ENCODE results near the gene CSNK2A1. TPM values are rescaled to one million over a fixed set of nuclear protein-coding genes. Genes with fewer than 3 reads are reported as not detected.

CSNK2A1 gene
- total RNA-seq, 6 experiments from 2014 or later = 30.4 to 62.6 (median 37.1) TPM

- H3K27me3 ChIP-seq = no peaks in the 10 kb centered on the region
- no peak for DNase-seq
- intact Hi-C loops (cut with DNase I) = no loop called here
- TF ChIP-seq, protein P1, sequence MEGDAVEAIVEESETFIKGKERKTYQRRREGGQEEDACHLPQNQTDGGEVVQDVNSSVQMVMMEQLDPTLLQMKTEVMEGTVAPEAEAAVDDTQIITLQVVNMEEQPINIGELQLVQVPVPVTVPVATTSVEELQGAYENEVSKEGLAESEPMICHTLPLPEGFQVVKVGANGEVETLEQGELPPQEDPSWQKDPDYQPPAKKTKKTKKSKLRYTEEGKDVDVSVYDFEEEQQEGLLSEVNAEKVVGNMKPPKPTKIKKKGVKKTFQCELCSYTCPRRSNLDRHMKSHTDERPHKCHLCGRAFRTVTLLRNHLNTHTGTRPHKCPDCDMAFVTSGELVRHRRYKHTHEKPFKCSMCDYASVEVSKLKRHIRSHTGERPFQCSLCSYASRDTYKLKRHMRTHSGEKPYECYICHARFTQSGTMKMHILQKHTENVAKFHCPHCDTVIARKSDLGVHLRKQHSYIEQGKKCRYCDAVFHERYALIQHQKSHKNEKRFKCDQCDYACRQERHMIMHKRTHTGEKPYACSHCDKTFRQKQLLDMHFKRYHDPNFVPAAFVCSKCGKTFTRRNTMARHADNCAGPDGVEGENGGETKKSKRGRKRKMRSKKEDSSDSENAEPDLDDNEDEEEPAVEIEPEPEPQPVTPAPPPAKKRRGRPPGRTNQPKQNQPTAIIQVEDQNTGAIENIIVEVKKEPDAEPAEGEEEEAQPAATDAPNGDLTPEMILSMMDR (IDR thresholded peaks at IDR 0.05) = no peak
- TF ChIP-seq POLR2A (IDR thresholded peaks at IDR 0.05) = no peak
- no peak overlapping the region for H3K4me3 ChIP-seq
- no peak for ATAC-seq
- H3K9me3 ChIP-seq = no peaks in the 10 kb centered on the region
- no peaks in the 10 kb centered on the region for H3K36me3 ChIP-seq
- WGBS (ENCODE audit: insufficient coverage, low coverage, low lambda C conversion rate, missing lambda C conversion rate) = 41% methylated on average over 7 of the region's 7 CpGs
- H3K27ac ChIP-seq = no peak overlapping the region
- peaks cover 0 to 40% (median 10%) of the 10 kb centered on the region in 4 donors for H3K4me1 ChIP-seq
Observed at GRCh38 chr20:536426-537010, 7.1 kb downstream of the CSNK2A1 start.

GRCh38 chr20:535958-536357 is 7.6 kb downstream of the CSNK2A1 start:
- Histone ChIP-seq H3K4me1 (peaks cover 0 to 45% (median 10%) of the 10 kb centered on the region in 4 donors), H3K4me3 (no peak overlapping the region), H3K36me3 (no peaks in the 10 kb centered on the region), H3K27ac (no peak overlapping the region), H3K27me3 (no peaks in the 10 kb centered on the region), H3K9me3 (no peaks in the 10 kb centered on the region)
- WGBS (ENCODE audit: insufficient coverage, low coverage, low lambda C conversion rate, missing lambda C conversion rate) = 26% methylated on average over 3 of the region's 3 CpGs
- intact Hi-C loops (cut with DNase I) = no loop called here
- TF ChIP-seq, protein P1 (IDR thresholded peaks at IDR 0.05) = no peak
- no peak for TF ChIP-seq POLR2A (IDR thresholded peaks at IDR 0.05)
- DNase-seq (no peak), ATAC-seq (peak; percentile 26 to 34 (median 28))

DNA sequence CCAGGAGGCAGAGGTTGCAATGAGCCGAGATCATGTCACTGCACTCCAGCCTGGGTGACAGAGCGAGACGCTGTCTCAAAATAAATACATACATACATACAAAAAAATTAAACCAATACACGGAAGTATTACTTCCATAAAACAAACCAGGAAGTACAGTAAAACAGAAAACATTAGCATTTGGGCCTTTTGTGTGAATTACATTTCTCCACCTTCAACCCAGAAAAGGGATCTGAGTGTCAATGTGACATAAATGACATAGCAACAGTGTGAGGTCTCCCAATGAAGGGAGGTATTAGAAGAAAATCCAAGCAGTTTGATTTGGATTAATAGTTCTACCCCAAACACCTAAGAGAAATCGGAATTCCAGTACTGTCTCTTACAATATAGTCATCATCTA is 10.1 kb downstream of the CSNK2A1 start:
- Histone ChIP-seq H3K4me1 (peaks cover 0 to 45% (median 10%) of the 10 kb centered on the region in 4 donors), H3K36me3 (no peaks in the 10 kb centered on the region), H3K27me3 (no peaks in the 10 kb centered on the region), H3K27ac (no peak overlapping the region), H3K4me3 (no peak overlapping the region), H3K9me3 (no peaks in the 10 kb centered on the region)
- no peak for TF ChIP-seq POLR2A (IDR thresholded peaks at IDR 0.05)
- TF ChIP-seq, protein P1 (IDR thresholded peaks at IDR 0.05) = no peak
- WGBS (ENCODE audit: insufficient coverage, low coverage, low lambda C conversion rate, missing lambda C conversion rate) = 80% methylated on average over 5 of the region's 5 CpGs
- ATAC-seq = no peak
- intact Hi-C loops (cut with DNase I) = no loop called here
- no peak for DNase-seq

GRCh38 chr20:532530-532929 is 11.1 kb downstream of the CSNK2A1 start:
- ATAC-seq (peak; percentile 41 to 72 (median 55)), DNase-seq (no peak)
- Histone ChIP-seq H3K4me1 (peaks cover 0 to 52% (median 15%) of the 10 kb centered on the region in 4 donors), H3K36me3 (peaks cover 0 to under 1% (median 0%) of the 10 kb centered on the region in 4 donors), H3K27ac (no peak overlapping the region), H3K9me3 (no peaks in the 10 kb centered on the region), H3K27me3 (no peaks in the 10 kb centered on the region), H3K4me3 (no peak overlapping the region)
- TF ChIP-seq, protein P1 (IDR thresholded peaks at IDR 0.05) = no peak
- TF ChIP-seq POLR2A (IDR thresholded peaks at IDR 0.05) = no peak
- WGBS (ENCODE audit: insufficient coverage, low coverage, low lambda C conversion rate, missing lambda C conversion rate) = 30% methylated on average over 4 of the region's 4 CpGs
- intact Hi-C loops (cut with DNase I) = no loop called here
